GM19351 (cell line): ENCODE measurements around the gene MAPK1IP1L.
"Not testable (repeated sequence)": the region's sequence is repeated elsewhere in the genome, so short reads cannot be mapped to it uniquely, and the experiment has no call there.

ENCODE experiments used
- ATAC-seq: cut with Tn5 transposase; IDR thresholded peaks from one replicate; pipeline ENCODE4 v1.9.1; 2021; ENCODE audit warnings: mild to moderate bottlenecking, moderate library complexity; ENCODE audit not compliant: unreplicated experiment

MAPK1IP1L gene

GRCh38 chr14:55051423-55052268 lies at the start of gene MAPK1IP1L:
Gene MAPK1IP1L (plus strand): TSS chr14:55051647. CDS start chr14:55061684, 10,037 bp downstream.
- ATAC-seq: peak; percentile 87

DNA sequence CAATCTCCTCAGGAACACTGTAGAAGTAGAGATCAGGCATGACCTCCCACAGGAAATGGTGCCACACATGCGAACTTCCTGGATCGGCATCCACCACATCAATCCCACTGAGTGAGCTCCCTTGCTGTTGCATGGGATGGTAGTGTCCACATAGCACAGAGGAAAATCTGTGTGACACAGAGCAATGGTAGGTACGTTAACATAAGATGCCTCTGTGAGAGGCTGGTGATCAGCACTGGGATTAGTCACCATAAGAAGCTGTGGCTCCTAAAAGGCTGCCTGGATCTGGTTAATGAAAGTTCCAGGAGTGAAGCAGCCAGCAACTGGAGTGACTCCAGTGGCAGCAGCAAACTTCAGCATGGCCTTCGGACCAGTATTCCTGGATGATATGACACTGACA lies 46.4 kb upstream of the MAPK1IP1L start:
- no peak for ATAC-seq

DNA sequence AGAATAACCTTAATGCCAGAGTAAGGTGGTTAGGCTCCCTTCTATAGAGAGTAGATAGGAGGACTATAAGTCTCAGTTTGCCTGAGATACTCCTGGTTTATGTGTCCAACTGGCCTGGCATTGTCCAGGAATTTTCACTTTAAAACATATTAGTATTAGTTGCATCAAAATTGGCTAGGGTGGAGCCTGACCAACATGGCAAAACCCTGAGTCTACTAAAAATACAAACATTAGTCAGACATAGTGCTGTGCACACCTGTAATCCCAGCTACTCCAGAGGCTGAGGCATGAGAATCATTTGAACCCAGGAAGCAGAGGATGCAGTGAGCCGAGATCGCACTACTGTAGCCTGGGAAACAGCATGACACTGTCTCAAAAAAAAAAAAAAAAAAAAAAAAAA lies 36.4 kb upstream of the MAPK1IP1L start:
- no peak for ATAC-seq

DNA sequence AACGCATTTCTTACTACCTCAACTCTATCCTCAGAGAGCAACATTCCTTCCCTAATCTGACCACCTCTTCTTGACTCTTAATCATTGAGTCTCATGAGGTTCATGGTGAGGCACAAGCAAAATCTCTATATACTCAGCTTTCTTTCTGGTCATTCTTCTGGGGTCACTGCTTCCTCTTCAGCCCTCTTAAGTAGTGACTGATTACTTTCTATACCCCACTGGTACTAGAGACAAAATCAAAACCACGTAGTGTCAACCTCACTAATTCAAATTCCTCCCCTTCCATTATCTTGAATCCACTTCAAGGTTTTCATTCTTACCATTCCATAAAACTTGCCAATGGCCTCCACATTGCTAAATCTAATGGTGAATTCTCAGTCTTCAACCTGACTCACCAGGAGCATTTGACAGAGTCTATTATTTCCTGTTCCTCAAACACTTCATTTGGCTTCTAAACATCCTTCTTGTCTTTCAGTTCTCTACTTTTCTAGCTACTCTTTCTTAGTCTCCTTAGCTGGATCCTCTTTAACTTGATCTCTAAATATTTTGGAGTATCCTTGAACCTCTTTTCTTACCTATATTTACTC lies 31.4 kb upstream of the MAPK1IP1L start:
- ATAC-seq: no peak

GRCh38 chr14:55024365-55024764 lies 27.1 kb upstream of the MAPK1IP1L start:
- ATAC-seq: not testable (repeated sequence)

DNA sequence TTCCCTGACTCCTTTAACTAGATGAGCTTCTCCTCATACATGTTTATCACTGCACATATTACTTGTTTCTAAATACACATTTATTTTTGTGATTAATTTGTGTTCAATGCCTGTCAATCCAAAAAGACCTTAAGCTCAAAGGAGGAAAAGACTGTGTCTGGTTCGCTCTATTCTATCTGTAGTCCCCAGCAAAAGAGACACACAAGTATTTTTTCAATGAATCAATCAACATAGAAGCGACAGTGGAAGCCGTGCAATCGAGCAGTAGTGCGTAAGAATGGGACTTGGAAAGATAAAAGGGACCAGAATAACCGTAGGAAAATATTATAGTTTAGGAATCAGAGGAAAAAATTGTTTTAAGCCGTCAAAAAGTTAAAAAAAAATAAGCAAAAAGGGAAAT lies 25.5 kb upstream of the MAPK1IP1L start:
- no peak for ATAC-seq

DNA sequence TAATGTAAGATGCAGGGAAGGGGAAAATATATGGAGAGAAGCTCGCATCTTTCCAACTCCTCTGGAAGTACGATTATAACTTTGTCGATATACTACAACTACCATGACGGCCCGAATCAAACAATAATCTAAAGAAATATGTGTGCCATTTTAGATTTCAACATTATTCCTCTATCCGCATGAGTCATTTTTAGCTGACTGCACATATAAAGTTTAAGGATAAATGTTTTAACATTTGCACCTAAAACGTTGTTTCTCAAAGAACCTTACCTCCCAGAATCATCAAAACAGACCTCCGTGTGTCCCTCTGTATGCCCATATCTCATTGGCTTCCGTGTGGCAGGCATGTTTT lies 25.0 kb upstream of the MAPK1IP1L start:
- no peak for ATAC-seq

DNA sequence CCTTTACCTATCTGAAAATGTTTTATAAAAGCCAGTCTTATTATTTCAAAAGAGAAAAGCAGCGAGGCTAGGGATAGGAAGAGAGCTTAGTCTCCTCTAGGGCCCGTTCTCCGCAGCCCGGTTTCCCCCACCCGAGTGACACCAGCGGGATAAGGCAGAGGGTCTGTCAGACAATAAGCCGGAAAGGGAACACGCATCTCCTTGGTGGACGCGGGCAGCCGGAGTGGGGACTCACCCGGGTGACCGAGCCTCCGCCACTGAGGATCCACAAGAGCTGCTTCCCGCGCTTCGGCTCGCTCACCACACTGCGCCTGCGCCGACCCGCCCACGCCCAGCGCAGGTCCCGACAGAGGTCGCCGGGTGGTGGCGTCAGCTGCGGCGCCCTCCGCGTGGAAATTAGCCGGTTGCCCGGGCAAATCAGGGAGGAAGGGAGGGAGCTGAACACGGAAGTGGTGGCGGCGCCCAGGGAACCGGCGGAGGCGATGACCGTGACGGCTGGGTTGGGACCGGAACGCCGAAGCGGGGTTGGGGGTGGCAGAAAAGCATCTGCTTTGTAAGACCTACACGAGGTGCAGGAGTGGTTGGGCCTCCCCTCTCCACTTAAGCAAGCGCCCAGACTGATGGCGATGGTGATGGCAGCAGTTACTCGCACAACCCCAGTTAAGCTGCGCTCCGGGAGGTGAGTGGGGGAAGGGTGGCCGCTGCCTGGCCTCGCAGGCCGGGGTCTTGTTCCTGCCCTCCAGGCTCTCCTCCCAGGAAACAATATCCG lies 24.5 kb upstream of the MAPK1IP1L start, which contains the start of the genes SOCS4 and WDHD1:
SOCS4 (plus strand) TSS at position 444 of the 769 bp plus-strand sequence. CDS start 15,806 bp downstream, outside the sequence.
WDHD1 (minus strand) TSS at position 307 of the 769 bp plus-strand sequence. CDS start 312 bp downstream, outside the sequence.
- peak; percentile 90 for ATAC-seq

DNA sequence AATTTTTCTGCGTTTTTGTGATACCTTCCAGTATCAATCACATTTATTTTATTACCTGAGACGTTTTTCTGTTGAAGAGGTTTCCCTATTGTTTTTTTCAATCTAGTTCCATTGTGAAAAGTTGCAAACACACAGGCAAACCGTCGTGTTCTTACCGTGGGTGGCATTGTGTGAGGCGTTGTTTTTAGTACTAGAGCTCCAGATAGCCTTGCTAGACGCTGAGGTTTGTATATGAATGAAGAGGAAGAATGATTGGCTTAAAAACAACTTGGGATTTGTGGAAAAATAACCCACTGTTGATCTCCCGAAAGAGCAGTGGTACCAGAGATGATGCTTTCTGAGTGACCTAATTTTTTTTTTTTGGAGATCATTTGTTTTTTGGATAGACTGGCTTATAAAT lies 23.4 kb upstream of the MAPK1IP1L start:
- no peak for ATAC-seq

DNA sequence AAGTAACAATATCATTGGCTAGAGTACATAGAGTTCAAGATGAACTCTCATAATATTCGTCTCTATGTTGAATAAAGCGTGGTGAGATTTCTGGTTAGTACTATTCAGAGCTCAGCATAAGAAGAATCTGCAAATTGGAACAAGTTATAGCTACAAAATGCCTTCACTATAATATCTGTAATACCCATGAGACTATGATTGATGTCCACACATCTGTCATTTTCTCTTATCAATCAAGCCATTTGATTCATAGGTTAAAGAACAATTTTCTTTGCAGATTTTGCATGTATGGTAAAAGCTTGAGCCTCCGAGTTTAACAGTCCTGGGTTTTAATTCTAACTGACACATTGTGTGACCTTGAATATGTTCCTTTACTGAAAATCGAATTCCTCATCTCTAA lies 23.0 kb upstream of the MAPK1IP1L start:
- ATAC-seq: no peak

DNA sequence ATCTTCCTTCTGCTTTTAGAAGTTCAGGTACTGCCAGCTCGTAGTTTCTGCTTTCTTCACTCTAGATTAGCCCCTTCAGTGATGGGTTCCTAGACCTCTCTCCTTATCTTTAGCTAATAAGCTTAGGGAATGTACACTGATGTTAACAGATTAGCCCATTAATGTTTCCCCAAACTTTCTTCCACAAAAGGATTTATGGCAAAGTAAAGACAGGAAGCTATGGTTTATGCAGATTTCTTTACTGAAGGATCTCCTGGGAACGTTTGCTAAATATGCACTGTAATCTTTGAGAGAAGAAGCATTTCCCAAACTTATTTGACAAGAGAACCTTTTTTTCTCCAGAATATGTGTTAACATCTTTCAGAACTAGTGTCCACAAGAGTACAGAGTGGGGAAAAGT lies 20.3 kb upstream of the MAPK1IP1L start:
- no peak for ATAC-seq

- not testable (repeated sequence) for ATAC-seq
These were observed 13.5 kb upstream of the MAPK1IP1L start for GRCh38 chr14:55037995-55038394.

- ATAC-seq: no peak
These were observed 12.7 kb upstream of the MAPK1IP1L start for GRCh38 chr14:55038708-55039107.

- no peak for ATAC-seq
These were observed 7.9 kb upstream of the MAPK1IP1L start for GRCh38 chr14:55043528-55043927.

DNA sequence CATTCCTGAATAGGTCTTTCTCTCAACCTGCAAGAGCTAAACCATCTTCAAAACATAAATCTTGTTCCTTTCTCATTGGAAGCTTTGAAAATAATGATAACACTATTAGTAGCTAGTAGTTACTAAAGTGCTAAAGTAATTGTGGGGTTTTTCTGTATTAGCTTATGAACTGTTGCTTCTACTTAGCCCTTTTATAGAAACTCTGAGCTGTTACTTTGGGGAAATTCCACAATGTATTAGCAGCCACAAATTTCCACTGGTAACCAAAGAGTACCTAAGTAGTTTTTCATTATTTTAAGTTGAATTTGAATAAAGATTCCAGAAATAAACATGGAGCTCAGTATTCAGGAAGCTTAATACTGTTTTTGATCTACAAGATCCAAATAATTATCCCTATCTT lies 6.4 kb upstream of the MAPK1IP1L start:
- ATAC-seq: no peak

GRCh38 chr14:55047301-55048053 lies 4.0 kb upstream of the MAPK1IP1L start:
- no peak for ATAC-seq

DNA sequence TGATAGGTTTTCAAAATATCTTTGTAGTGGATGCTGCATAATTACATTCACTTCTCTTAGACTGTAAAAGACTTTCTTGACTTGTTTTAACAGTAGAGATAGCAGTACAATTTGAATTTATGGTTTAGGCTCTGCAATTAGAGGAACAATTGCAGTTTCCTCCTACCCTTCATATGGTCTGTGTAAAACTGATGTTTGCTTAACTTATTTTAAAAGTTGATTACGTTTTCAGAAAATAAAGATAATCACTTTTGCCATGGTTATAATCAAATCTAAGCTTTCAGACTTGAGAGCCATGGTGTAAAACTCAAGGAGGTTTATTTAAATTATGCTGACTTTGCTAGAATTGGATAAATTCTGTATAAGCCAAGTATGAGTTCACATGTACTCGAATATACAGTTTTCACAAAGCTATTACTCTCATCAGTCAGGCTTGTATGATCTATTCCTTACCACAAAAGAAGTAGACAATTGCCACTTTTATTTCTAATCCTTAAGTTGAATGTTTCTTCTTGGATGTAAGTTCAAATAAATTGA lies 2.5 kb upstream of the MAPK1IP1L start:
- no peak for ATAC-seq

DNA sequence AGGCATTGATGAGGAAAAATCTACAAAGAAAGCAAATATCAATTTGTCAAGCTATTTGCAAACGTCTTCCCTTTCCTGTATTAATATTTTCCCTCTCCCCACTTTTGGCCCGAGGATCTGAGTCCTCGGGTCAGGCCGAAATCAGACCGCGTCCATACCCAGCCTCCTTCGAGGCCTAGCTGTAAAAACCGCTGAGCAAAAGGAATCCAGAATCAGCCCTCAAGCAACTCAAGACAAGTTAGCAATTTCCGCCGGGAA lies 353 bp upstream of the MAPK1IP1L start:
- ATAC-seq: peak; percentile 28

DNA sequence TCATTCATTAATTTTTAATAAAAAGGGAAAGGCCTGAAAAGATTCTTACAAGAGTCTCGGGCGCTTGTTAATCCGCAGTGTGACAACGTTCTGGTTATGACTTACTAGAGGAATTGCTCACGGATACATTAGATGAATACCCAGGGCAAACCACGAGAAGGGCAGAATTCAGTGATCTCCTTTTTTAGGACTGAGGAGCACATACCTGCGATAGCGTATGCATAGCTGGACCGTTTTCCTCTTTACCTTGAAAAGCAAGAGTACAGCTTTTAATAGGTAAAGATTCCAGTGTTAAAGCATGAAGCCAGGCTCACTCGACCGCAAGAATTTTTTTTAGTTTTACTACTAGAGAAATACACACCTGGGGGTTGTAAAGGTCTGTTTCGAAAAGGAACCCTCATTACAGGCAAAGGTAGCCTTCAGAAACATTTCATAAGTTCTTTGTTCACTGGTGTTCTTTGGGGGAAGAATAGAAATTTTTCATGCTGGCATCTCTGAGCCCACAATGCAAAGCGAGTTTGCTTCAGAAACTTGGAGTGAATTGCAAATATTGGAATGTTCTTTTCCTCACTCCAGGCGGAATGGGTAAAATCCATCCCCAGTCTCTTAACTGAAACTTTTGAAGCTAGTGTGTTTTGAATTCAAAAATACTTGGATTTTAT lies 953 bp downstream of the MAPK1IP1L start:
- no peak for ATAC-seq

- no peak for ATAC-seq
These were observed 1.6 kb downstream of the MAPK1IP1L start for GRCh38 chr14:55053018-55053417.
